Neural progenitor cell (in vitro differentiated cells): Measurements from ENCODE around the gene CD37. TPM values are rescaled to one million over a fixed set of nuclear protein-coding genes. Genes with fewer than 3 reads are reported as not detected.

ENCODE experiments used
- DNase-seq: peaks from one replicate; pipeline ENCODE4 v3.0.0-alpha.2; 2016; ENCODE audit warnings: low spot score
- H2AFZ ChIP-seq: fragments of 200-600 bp; sonication (generic); replicated peaks from 2 replicates; pipeline ENCODE4 v1.6.1; 2016; ENCODE audit warnings: antibody characterized with exemption
- H3F3A ChIP-seq: fragments of 200-600 bp; sonication (generic); 2 replicates; pipeline ENCODE4 v1.6.1; 2016; ENCODE audit warnings: antibody characterized with exemption, low read depth
- H3K27ac ChIP-seq: fragments of 200-600 bp; sonication (generic); 2 replicates; pipeline ENCODE4 v1.5.1; 2016; ENCODE audit warnings: mild to moderate bottlenecking
- H3K27me3 ChIP-seq: fragments of 200-600 bp; sonication (generic); 2 replicates; pipeline ENCODE4 v1.6.1; 2016; ENCODE audit warnings: mild to moderate bottlenecking, moderate library complexity
- H3K36me3 ChIP-seq: fragments of 200-600 bp; sonication (generic); 2 replicates; pipeline ENCODE4 v1.5.1; 2016
- H3K4me1 ChIP-seq: fragments of 200-600 bp; sonication (generic); 2 replicates; pipeline ENCODE4 v1.6.1; 2016; ENCODE audit warnings: mixed run types
- H3K4me2 ChIP-seq: fragments of 200-600 bp; sonication (generic); 2 replicates; pipeline ENCODE4 v1.6.1; 2016
- H3K4me3 ChIP-seq: fragments of 200-600 bp; sonication (generic); 2 replicates; pipeline ENCODE4 v1.5.1; 2016
- H3K79me2 ChIP-seq: fragments of 200-600 bp; sonication (generic); 2 replicates; pipeline ENCODE4 v1.6.1; 2016; ENCODE audit warnings: low read depth
- H3K9ac ChIP-seq: fragments of 200-600 bp; sonication (generic); 2 replicates; pipeline ENCODE4 v1.6.1; 2016
- H3K9me3 ChIP-seq: fragments of 200-600 bp; sonication (generic); 2 replicates; pipeline ENCODE4 v1.5.1; 2016; ENCODE audit warnings: low read depth
- H4K20me1 ChIP-seq: fragments of 200-600 bp; sonication (generic); 2 replicates; pipeline ENCODE4 v1.6.1; 2016; ENCODE audit warnings: low read depth
- H3K27ac Mint-ChIP-seq: 3 replicates; pipeline ENCODE4 v1.8.0; 2021; ENCODE audit warnings: mixed read lengths
- H3K27me3 Mint-ChIP-seq: 2 replicates; pipeline ENCODE4 v1.8.0; 2022; ENCODE audit warnings: low read depth, mild to moderate bottlenecking, inconsistent platforms, moderate library complexity, mixed read lengths; ENCODE audit not compliant: insufficient read depth
- H3K36me3 Mint-ChIP-seq: 3 replicates; pipeline ENCODE4 v1.8.0; 2021; ENCODE audit warnings: mixed read lengths
- H3K4me1 Mint-ChIP-seq: 3 replicates; pipeline ENCODE4 v1.8.0; 2021; ENCODE audit warnings: mixed read lengths
- H3K4me3 Mint-ChIP-seq: 3 replicates; pipeline ENCODE4 v1.8.0; 2021; ENCODE audit warnings: mild to moderate bottlenecking, moderate library complexity, mixed read lengths
- H3K9me3 Mint-ChIP-seq: 3 replicates; pipeline ENCODE4 v1.8.0; 2020; ENCODE audit warnings: mixed read lengths
- EZH2 ChIP-seq: fragments of 200-600 bp; sonication (generic); IDR thresholded peaks from 2 replicates; pipeline ENCODE4 v1.6.1; 2017; ENCODE audit warnings: antibody characterized with exemption, mild to moderate bottlenecking, moderate library complexity
- EZH2phosphoT487 ChIP-seq: fragments of 200-600 bp; sonication (generic); IDR thresholded peaks from 2 replicates; pipeline ENCODE4 v1.6.1; 2017; ENCODE audit warnings: antibody characterized with exemption
- total RNA-seq: library from RNA; depleted of rRNA; stranded (reverse); fragments of >200 nt; gene quantifications from 2 replicates; pipeline ENCODE4 v1.2.3, GENCODE V29; 2015; ENCODE audit warnings: low replicate concordance
- TF ChIP-seq, protein P1 (sequence below): fragments of 200-600 bp; sonication (generic); IDR thresholded peaks from 2 replicates; pipeline ENCODE4 v1.5.1; 2017; ENCODE audit warnings: antibody characterized with exemption, mild to moderate bottlenecking

CD37 gene
- total RNA-seq, 1 donor from 2014 or later = not detected

- TF ChIP-seq EZH2 (no peak), EZH2phosphoT487 (no peak)
- TF ChIP-seq, protein P1, sequence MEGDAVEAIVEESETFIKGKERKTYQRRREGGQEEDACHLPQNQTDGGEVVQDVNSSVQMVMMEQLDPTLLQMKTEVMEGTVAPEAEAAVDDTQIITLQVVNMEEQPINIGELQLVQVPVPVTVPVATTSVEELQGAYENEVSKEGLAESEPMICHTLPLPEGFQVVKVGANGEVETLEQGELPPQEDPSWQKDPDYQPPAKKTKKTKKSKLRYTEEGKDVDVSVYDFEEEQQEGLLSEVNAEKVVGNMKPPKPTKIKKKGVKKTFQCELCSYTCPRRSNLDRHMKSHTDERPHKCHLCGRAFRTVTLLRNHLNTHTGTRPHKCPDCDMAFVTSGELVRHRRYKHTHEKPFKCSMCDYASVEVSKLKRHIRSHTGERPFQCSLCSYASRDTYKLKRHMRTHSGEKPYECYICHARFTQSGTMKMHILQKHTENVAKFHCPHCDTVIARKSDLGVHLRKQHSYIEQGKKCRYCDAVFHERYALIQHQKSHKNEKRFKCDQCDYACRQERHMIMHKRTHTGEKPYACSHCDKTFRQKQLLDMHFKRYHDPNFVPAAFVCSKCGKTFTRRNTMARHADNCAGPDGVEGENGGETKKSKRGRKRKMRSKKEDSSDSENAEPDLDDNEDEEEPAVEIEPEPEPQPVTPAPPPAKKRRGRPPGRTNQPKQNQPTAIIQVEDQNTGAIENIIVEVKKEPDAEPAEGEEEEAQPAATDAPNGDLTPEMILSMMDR = no peak
- Histone ChIP-seq H3K36me3 (no peaks in the 10 kb centered on the region), H3K4me3 (no peak overlapping the region), H4K20me1 (no peaks in the 10 kb centered on the region), H3K9me3 (no peaks in the 10 kb centered on the region), H2AFZ (no peak overlapping the region), H3K4me1 (no peaks in the 10 kb centered on the region), H3K27me3 (no peaks in the 10 kb centered on the region), H3K9ac (no peak overlapping the region), H3K4me2 (no peak overlapping the region), H3K79me2 (no peaks in the 10 kb centered on the region), H3F3A (no peaks in the 10 kb centered on the region), H3K27ac (no peak overlapping the region)
- DNase-seq = no peak
- H3K9me3 Mint-ChIP-seq = no peaks in the 10 kb centered on the region
- H3K27ac Mint-ChIP-seq = no peak overlapping the region
- no peak overlapping the region for H3K4me3 Mint-ChIP-seq
- H3K4me1 Mint-ChIP-seq = no peaks in the 10 kb centered on the region
- H3K27me3 Mint-ChIP-seq = no peaks in the 10 kb centered on the region
- H3K36me3 Mint-ChIP-seq = peaks cover 44% of the 10 kb centered on the region
These were observed 26.1 kb upstream of the CD37 start for GRCh38 chr19:49309087-49309486.

DNA sequence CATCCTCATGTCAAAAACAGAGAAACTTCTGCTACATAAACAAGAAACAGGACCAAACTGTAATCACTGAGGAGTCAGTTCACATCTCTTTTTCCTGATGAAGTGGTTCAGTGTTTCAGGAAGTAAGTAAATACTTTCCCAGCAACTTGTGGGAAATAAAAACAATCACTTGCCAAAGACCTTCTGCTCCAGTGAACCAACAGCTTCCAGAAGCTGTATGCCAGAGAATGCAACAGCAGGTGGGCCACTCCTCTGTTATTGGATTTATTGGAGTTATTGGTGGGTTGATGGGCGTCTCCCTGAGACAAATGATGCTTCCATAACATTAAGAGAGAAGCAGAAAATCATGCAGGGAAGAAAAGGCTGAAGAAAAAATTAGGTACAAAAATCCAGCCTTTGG, 20.1 kb upstream of the CD37 start:
- Histone ChIP-seq H3K9me3 (no peaks in the 10 kb centered on the region), H3K36me3 (no peaks in the 10 kb centered on the region), H3K4me1 (peaks cover 6% of the 10 kb centered on the region), H3K27me3 (no peaks in the 10 kb centered on the region), H3K4me3 (no peak overlapping the region), H3K79me2 (no peaks in the 10 kb centered on the region), H3K9ac (no peak overlapping the region), H3F3A (no peaks in the 10 kb centered on the region), H2AFZ (no peak overlapping the region), H4K20me1 (no peaks in the 10 kb centered on the region), H3K4me2 (no peak overlapping the region), H3K27ac (peak overlapping the region; percentile 43)
- Mint-ChIP-seq H3K9me3 (peaks cover 17% of the 10 kb centered on the region), H3K27ac (no peak overlapping the region), H3K4me3 (no peak overlapping the region), H3K27me3 (no peaks in the 10 kb centered on the region), H3K36me3 (peaks cover 44% of the 10 kb centered on the region), H3K4me1 (peaks cover 7% of the 10 kb centered on the region)
- TF ChIP-seq EZH2 = no peak
- TF ChIP-seq EZH2phosphoT487 = no peak
- TF ChIP-seq, protein P1 = no peak
- peak; percentile 44 for DNase-seq

DNA sequence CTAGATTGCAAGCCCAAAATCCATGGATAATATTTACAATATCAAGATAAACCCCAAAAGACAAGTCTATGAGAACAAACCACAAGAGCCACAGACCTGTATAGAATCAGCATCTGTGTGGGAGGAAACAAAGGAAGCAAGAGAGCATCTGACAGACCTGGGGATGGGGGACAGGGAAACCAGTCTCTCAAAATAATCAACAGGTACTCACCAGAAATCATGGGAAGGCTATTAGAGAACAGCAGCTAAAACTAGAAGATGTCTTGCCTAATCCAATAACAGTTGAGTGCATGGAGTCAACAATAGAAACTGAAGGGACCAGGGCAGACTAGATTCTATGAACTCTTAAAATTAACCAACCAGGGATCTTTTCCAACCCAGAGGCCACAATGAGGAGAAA, 18.9 kb upstream of the CD37 start:
- no peak for DNase-seq
- Histone ChIP-seq H2AFZ (no peak overlapping the region), H3K36me3 (no peaks in the 10 kb centered on the region), H3K79me2 (no peaks in the 10 kb centered on the region), H3K4me1 (peaks cover 6% of the 10 kb centered on the region), H3K9ac (no peak overlapping the region), H3K9me3 (no peaks in the 10 kb centered on the region), H3K4me3 (no peak overlapping the region), H4K20me1 (no peaks in the 10 kb centered on the region), H3K27ac (no peak overlapping the region), H3F3A (no peaks in the 10 kb centered on the region), H3K27me3 (no peaks in the 10 kb centered on the region), H3K4me2 (no peak overlapping the region)
- H3K27ac Mint-ChIP-seq = no peak overlapping the region
- TF ChIP-seq, protein P1 = no peak
- TF ChIP-seq EZH2phosphoT487 = no peak
- no peak for TF ChIP-seq EZH2
- H3K27me3 Mint-ChIP-seq = no peaks in the 10 kb centered on the region
- peaks cover 43% of the 10 kb centered on the region for H3K36me3 Mint-ChIP-seq
- H3K4me1 Mint-ChIP-seq = peaks cover 7% of the 10 kb centered on the region
- peaks cover 25% of the 10 kb centered on the region for H3K9me3 Mint-ChIP-seq
- no peak overlapping the region for H3K4me3 Mint-ChIP-seq
